Gastroesophageal sphincter (tissue), 4 donors: ENCODE measurements around the gene GABRD. TPM values are rescaled to one million over a fixed set of nuclear protein-coding genes. Genes with fewer than 3 reads are reported as not detected.

Experiments used
- ATAC-seq: fragments of 150-250 bp; one replicate; pipeline ENCODE4 v1.9.1; 2016; ENCODE audit warnings: mild to moderate bottlenecking, moderate library complexity
- H3K27ac ChIP-seq, 4 donors: fragments of 200-600 bp; sonication (generic) in 3 of 4; 1 replicate in 3 of 4; 2 replicates in 1 of 4; pipeline ENCODE4 v1.5.1; 2016 to 2019
- H3K27me3 ChIP-seq: fragments of 200-600 bp; sonication (generic); one replicate; pipeline ENCODE4 v1.5.1; 2019
- H3K36me3 ChIP-seq, 2 donors: fragments of 200-600 bp; sonication (generic); one replicate each; pipeline ENCODE4 v1.5.1; 2019; ENCODE audit warnings: control low read depth in 1 of 2
- H3K4me1 ChIP-seq, 3 donors: fragments of 200-600 bp; sonication (generic); 1 replicate in 2 of 3; 2 replicates in 1 of 3; pipeline ENCODE4 v1.5.1; 2016 to 2019; ENCODE audit warnings: control low read depth in 2 of 3
- H3K4me3 ChIP-seq, 2 donors: fragments of 200-600 bp; sonication (generic); one replicate each; pipeline ENCODE4 v1.5.1; 2019; ENCODE audit warnings: mild to moderate bottlenecking in 1 of 2, moderate library complexity in 1 of 2
- H3K9me3 ChIP-seq, 3 donors: fragments of 200-600 bp; sonication (generic); one replicate each; pipeline ENCODE4 v1.5.1; 2017 to 2019; ENCODE audit warnings: control low read depth in 2 of 3
- CTCF ChIP-seq, 4 experiments: fragments of 200-600 bp in 2 of 4; fragments of 450-650 bp in 2 of 4; sonication (generic) in 1 of 4; IDR thresholded peaks; one replicate each; pipeline ENCODE4 v1.5.1; 2017 to 2019; ENCODE audit warnings: antibody characterized with exemption in 4 of 4, mild to moderate bottlenecking in 2 of 4, moderate library complexity in 2 of 4
- EP300 ChIP-seq: sonication (generic); formaldehyde crosslinking; IDR thresholded peaks from one replicate; pipeline ENCODE4 v1.6.1; 2017; ENCODE audit warnings: antibody characterized with exemption, mild to moderate bottlenecking
- POLR2A ChIP-seq, 2 donors: fragments of 450-650 bp; IDR thresholded peaks; one replicate each; pipeline ENCODE4 v1.6.1; 2017; ENCODE audit warnings: antibody characterized with exemption in 2 of 2, mild to moderate bottlenecking in 2 of 2, moderate library complexity in 1 of 2
- POLR2AphosphoS5 ChIP-seq: sonication (generic); formaldehyde crosslinking; IDR thresholded peaks from one replicate; pipeline ENCODE4 v1.6.1; 2017; ENCODE audit warnings: antibody characterized with exemption
- WGBS, 2 donors: methylation state at CpG; one replicate each; pipeline ENCODE4 v1.1.5; 2018; ENCODE audit warnings: low coverage in 1 of 2; 5-methylcytosine and 5-hydroxymethylcytosine counted together
- total RNA-seq, 4 donors: library from RNA; depleted of rRNA; stranded (reverse); fragments of >200 nt; gene quantifications; one replicate each; pipeline ENCODE4 v1.1.0, GENCODE V29; 2016

Gene GABRD
- under 1 TPM in 1 of 4 donors, not detected in 3; 0.73 TPM for total RNA-seq

GRCh38 chr1:2019172-2019543 is at the start of gene GABRD:
Gene GABRD (plus strand): TSS chr1:2019345. CDS start chr1:2019424, 79 bp downstream.
- Histone ChIP-seq H3K4me1 (peaks cover 0 to 18% (median 5%) of the 10 kb centered on the region in 3 donors), H3K4me3 (peak within 1 kb of the TSS in 1 of 2 donors; percentile 40), H3K9me3 (no peaks in the 10 kb centered on the region), H3K27ac (no peak within 1 kb of the TSS), H3K27me3 (peaks cover 99% of the 10 kb centered on the region), H3K36me3 (no peaks in the 10 kb centered on the region)
- no peak for TF ChIP-seq CTCF (IDR thresholded peaks at IDR 0.05)
- no peak for TF ChIP-seq POLR2A (IDR thresholded peaks at IDR 0.05)
- TF ChIP-seq POLR2AphosphoS5 = no peak
- TF ChIP-seq EP300 = no peak
- WGBS, 2 donors = no CpG with 5 or more reads among the region's 60 CpGs
- ATAC-seq = no peak

GRCh38 chr1:1969505-1969900 is 49.6 kb upstream of the GABRD start:
- H3K9me3 ChIP-seq = no peaks in the 10 kb centered on the region
- H3K27me3 ChIP-seq = peaks cover 89% of the 10 kb centered on the region
- H3K4me1 ChIP-seq = no peaks in the 10 kb centered on the region
- WGBS, 2 donors = no CpG with 5 or more reads among the region's 10 CpGs
- no peak for TF ChIP-seq EP300
- TF ChIP-seq POLR2AphosphoS5 = no peak
- TF ChIP-seq CTCF (IDR thresholded peaks at IDR 0.05) = no peak
- no peak for TF ChIP-seq POLR2A (IDR thresholded peaks at IDR 0.05)
- H3K27ac ChIP-seq = no peak overlapping the region
- no peak for ATAC-seq
- H3K4me3 ChIP-seq = no peak overlapping the region
- H3K36me3 ChIP-seq = no peaks in the 10 kb centered on the region

- Histone ChIP-seq H3K27me3 (peaks cover 89% of the 10 kb centered on the region), H3K4me3 (no peak overlapping the region), H3K36me3 (no peaks in the 10 kb centered on the region), H3K27ac (no peak overlapping the region), H3K9me3 (no peaks in the 10 kb centered on the region), H3K4me1 (no peaks in the 10 kb centered on the region)
- no peak for ATAC-seq
- TF ChIP-seq CTCF (IDR thresholded peaks at IDR 0.05) (no peak), EP300 (no peak), POLR2A (IDR thresholded peaks at IDR 0.05) (no peak), POLR2AphosphoS5 (no peak)
- WGBS, 2 donors = 64% methylated on average over 11 of the region's 29 CpGs; no CpG with 5 or more reads in 1 of the 2 donors
Measured at GRCh38 chr1:1969953-1970716, 49.0 kb upstream of the GABRD start.

GRCh38 chr1:1971017-1971416 is 48.1 kb upstream of the GABRD start:
- Histone ChIP-seq H3K4me3 (no peak overlapping the region), H3K9me3 (no peaks in the 10 kb centered on the region), H3K27me3 (peaks cover 88% of the 10 kb centered on the region), H3K27ac (no peak overlapping the region), H3K4me1 (no peaks in the 10 kb centered on the region), H3K36me3 (no peaks in the 10 kb centered on the region)
- ATAC-seq = no peak
- no peak for TF ChIP-seq POLR2AphosphoS5
- TF ChIP-seq POLR2A (IDR thresholded peaks at IDR 0.05) = no peak
- TF ChIP-seq CTCF (IDR thresholded peaks at IDR 0.05) = no peak
- TF ChIP-seq EP300 = no peak
- 60 to 87% methylated on average over 6 to 7 of the region's 17 CpGs for WGBS, 2 donors

GRCh38 chr1:1971688-1972087 is 47.5 kb upstream of the GABRD start:
- no peaks in the 10 kb centered on the region for H3K9me3 ChIP-seq
- no peak overlapping the region for H3K27ac ChIP-seq
- H3K27me3 ChIP-seq = peaks cover 88% of the 10 kb centered on the region
- no peak for ATAC-seq
- H3K4me3 ChIP-seq = no peak overlapping the region
- no peaks in the 10 kb centered on the region for H3K4me1 ChIP-seq
- TF ChIP-seq POLR2A (IDR thresholded peaks at IDR 0.05) (no peak), POLR2AphosphoS5 (no peak), EP300 (no peak), CTCF (IDR thresholded peaks at IDR 0.05) (no peak)
- no peaks in the 10 kb centered on the region for H3K36me3 ChIP-seq
- WGBS, 2 donors = 91% methylated on average over 4 of the region's 21 CpGs; no CpG with 5 or more reads in 1 of the 2 donors
